ENCODE results near the gene PHAF1.

PHAF1 gene

DNA sequence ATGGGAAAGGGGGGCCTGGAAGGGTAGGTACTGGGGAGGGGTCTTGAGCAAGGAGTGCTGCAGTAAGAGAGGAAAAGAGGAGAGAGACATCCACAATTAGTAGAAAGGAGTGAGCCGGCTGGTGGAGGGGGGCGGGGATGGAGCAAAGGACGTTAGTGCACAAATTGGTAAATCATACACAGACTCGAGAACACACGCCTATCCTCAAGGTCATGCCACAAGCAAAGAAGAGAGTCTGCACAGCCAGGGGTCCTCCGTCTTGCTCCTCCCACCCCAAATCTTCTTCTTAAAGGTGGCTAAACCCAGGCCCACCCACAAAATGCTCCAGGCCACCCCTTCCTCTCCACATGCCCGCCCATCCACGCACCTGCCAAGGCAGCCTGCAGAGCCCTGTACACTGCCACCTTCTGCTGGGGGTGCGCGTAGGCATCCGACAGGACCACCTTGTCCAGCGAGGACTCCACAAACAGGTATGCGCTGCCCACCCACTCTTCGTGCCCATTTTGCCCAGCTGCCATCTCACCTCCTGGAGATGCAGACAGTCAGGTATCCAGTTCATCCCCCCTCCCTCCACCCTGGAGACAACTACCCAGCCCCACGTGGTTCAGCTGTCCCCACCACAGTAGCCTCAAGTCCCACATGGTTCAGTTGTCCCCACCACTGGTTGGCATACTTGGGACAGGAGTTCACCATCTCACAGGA, 46.6 kb downstream of the PHAF1 start:
- Histone ChIP-seq H3K27ac (replicated peaks) (no peak overlapping the region), H3K4me3 (replicated peaks; ENCODE audit: insufficient read depth, low read length) (no peak overlapping the region), H3K27me3 (ENCODE audit: insufficient read depth, poor library complexity, severe bottlenecking) (peaks cover 6% of the 10 kb centered on the region)
- TF ChIP-seq SPI1 (IDR thresholded peaks at IDR 0.05; ENCODE audit: borderline replicate concordance, low read depth) (no peak), POLR2AphosphoS5 (IDR thresholded peaks at IDR 0.05; ENCODE audit: low read depth) (no peak), GABPA (IDR thresholded peaks at IDR 0.05; ENCODE audit: low read depth) (no peak)
- TF ChIP-seq, protein P1, sequence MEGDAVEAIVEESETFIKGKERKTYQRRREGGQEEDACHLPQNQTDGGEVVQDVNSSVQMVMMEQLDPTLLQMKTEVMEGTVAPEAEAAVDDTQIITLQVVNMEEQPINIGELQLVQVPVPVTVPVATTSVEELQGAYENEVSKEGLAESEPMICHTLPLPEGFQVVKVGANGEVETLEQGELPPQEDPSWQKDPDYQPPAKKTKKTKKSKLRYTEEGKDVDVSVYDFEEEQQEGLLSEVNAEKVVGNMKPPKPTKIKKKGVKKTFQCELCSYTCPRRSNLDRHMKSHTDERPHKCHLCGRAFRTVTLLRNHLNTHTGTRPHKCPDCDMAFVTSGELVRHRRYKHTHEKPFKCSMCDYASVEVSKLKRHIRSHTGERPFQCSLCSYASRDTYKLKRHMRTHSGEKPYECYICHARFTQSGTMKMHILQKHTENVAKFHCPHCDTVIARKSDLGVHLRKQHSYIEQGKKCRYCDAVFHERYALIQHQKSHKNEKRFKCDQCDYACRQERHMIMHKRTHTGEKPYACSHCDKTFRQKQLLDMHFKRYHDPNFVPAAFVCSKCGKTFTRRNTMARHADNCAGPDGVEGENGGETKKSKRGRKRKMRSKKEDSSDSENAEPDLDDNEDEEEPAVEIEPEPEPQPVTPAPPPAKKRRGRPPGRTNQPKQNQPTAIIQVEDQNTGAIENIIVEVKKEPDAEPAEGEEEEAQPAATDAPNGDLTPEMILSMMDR (IDR thresholded peaks at IDR 0.05; ENCODE audit: insufficient read depth, low read length): no peak
- TF ChIP-seq, protein P2, sequence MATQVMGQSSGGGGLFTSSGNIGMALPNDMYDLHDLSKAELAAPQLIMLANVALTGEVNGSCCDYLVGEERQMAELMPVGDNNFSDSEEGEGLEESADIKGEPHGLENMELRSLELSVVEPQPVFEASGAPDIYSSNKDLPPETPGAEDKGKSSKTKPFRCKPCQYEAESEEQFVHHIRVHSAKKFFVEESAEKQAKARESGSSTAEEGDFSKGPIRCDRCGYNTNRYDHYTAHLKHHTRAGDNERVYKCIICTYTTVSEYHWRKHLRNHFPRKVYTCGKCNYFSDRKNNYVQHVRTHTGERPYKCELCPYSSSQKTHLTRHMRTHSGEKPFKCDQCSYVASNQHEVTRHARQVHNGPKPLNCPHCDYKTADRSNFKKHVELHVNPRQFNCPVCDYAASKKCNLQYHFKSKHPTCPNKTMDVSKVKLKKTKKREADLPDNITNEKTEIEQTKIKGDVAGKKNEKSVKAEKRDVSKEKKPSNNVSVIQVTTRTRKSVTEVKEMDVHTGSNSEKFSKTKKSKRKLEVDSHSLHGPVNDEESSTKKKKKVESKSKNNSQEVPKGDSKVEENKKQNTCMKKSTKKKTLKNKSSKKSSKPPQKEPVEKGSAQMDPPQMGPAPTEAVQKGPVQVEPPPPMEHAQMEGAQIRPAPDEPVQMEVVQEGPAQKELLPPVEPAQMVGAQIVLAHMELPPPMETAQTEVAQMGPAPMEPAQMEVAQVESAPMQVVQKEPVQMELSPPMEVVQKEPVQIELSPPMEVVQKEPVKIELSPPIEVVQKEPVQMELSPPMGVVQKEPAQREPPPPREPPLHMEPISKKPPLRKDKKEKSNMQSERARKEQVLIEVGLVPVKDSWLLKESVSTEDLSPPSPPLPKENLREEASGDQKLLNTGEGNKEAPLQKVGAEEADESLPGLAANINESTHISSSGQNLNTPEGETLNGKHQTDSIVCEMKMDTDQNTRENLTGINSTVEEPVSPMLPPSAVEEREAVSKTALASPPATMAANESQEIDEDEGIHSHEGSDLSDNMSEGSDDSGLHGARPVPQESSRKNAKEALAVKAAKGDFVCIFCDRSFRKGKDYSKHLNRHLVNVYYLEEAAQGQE (IDR thresholded peaks at IDR 0.05; ENCODE audit: insufficient replicate concordance, low read depth): no peak
- no peak for DNase-seq (ENCODE audit: low read depth in 1 of 2, low spot score in 1 of 2)

DNA sequence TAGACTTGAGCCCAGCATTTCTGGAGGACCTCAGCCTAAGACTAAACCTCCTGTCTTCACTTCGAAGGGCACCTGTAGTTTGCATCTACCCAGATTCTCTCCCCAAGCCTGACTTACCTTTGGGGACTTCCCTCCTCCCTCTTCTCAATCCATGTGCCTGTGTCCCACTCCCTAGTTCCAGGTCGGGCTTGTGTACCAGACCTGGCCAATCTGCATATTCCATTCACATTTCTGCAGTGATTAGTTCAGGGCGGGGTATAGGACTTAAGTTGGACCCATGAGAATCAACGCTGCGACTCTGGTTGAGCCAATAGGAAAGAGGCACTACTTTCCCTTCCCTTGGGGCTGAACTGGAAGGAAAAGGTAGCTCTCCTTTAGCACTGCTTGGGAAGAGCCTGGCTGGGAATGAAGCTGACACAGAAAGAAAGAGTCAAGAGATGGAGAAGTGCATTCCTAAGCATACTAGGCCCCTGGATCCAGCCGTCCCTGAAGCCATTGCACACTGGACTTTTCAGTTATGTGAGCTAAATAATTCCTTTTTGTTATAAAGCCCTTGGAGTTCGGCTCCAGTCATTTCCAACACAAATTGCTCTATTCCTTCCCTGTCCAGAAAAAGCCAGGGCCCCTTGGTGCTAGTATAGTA, 47.5 kb downstream of the PHAF1 start:
- peaks cover 2% of the 10 kb centered on the region for H3K27me3 ChIP-seq (ENCODE audit: insufficient read depth, poor library complexity, severe bottlenecking)
- no peak overlapping the region for H3K4me3 ChIP-seq (replicated peaks; ENCODE audit: insufficient read depth, low read length)
- H3K27ac ChIP-seq (replicated peaks): no peak overlapping the region
- DNase-seq (ENCODE audit: low read depth in 1 of 2, low spot score in 1 of 2): no peak
- TF ChIP-seq POLR2AphosphoS5 (IDR thresholded peaks at IDR 0.05; ENCODE audit: low read depth) (no peak), GABPA (IDR thresholded peaks at IDR 0.05; ENCODE audit: low read depth) (no peak), SPI1 (IDR thresholded peaks at IDR 0.05; ENCODE audit: borderline replicate concordance, low read depth) (no peak)
- TF ChIP-seq, protein P2 (IDR thresholded peaks at IDR 0.05; ENCODE audit: insufficient replicate concordance, low read depth): no peak
- TF ChIP-seq, protein P1 (IDR thresholded peaks at IDR 0.05; ENCODE audit: insufficient read depth, low read length): no peak

DNA sequence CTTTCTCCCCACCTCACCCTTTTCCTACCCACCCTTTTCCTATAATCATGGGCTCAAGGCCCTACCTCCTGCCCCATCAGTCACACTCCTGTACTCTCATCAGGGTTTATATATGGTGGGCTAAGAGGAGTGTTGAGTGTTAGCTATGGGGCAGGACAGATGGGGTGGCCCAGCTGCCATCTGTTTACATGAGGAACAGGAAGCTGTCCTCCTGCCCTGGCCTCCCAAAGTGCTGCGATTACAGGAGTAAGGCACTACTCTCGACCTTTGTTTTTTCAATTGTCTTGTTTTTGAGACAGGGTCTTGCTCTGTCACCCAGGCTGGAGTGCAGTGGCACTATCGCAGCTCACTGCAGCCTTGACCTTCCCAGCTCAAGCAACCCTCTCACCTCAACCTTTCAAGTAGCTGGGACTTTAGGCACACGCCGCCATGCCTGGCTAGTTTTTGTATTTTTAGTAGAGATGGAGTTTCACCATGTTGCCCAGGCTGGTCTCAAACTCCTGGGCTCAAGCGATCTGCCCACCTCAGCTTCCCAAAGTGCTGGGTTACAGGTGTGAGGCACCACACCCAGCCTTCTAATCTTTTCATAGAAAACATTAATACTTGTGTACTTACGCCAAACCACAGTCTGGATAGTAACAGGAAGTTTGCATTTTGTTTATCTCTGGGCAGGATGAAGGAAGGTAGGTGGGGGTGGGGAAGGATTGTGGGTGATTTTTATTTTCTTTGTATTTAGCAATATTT, 48.3 kb downstream of the PHAF1 start:
- Histone ChIP-seq H3K27me3 (ENCODE audit: insufficient read depth, poor library complexity, severe bottlenecking) (peaks cover 10% of the 10 kb centered on the region), H3K4me3 (replicated peaks; ENCODE audit: insufficient read depth, low read length) (no peak overlapping the region), H3K27ac (replicated peaks) (no peak overlapping the region)
- no peak for TF ChIP-seq SPI1 (IDR thresholded peaks at IDR 0.05; ENCODE audit: borderline replicate concordance, low read depth)
- no peak for DNase-seq (ENCODE audit: low read depth in 1 of 2, low spot score in 1 of 2)

All from HL-60 (cell line).